GM12874 (cell line): ENCODE results near the gene NFAM1.

Experiments
- TF ChIP-seq, protein P1 (sequence below): IDR thresholded peaks from 2 replicates; pipeline ENCODE4 v1.5.1; 2011; ENCODE audit warnings: low read depth, mild to moderate bottlenecking, control low read depth, low read length, moderate library complexity; ENCODE audit not compliant: insufficient read depth

NFAM1 gene

DNA sequence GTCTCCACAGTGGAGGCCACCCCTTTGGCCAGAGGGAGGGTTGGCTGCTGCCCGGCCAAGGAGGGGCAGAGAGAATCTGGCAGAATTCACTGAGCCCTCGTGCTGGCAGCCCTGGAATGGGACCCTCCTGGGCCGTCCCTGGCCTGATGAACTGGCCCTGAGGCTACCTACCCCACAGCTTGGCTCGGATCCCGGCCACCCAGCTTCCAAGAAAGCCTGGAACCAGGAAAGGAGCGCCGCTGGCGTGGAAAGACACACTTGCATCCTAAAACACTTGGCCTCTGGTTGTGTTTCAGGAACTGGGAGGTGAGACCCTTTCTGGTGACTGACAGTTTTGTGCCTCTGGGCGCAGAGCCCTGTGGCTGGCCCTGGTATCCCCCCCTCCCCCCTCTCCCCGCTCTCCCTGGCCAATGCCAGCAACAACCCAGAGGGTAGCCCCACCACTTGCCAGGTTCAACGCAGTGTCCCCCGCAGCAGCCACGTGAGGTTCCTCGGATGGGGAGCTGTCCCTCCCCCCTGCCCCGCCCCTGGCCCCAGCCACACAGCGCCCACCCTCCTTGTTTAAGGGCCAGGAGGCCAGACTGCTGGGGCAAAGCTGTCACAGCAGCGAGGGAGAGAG is 693 bp downstream of the NFAM1 start:
- TF ChIP-seq, protein P1, sequence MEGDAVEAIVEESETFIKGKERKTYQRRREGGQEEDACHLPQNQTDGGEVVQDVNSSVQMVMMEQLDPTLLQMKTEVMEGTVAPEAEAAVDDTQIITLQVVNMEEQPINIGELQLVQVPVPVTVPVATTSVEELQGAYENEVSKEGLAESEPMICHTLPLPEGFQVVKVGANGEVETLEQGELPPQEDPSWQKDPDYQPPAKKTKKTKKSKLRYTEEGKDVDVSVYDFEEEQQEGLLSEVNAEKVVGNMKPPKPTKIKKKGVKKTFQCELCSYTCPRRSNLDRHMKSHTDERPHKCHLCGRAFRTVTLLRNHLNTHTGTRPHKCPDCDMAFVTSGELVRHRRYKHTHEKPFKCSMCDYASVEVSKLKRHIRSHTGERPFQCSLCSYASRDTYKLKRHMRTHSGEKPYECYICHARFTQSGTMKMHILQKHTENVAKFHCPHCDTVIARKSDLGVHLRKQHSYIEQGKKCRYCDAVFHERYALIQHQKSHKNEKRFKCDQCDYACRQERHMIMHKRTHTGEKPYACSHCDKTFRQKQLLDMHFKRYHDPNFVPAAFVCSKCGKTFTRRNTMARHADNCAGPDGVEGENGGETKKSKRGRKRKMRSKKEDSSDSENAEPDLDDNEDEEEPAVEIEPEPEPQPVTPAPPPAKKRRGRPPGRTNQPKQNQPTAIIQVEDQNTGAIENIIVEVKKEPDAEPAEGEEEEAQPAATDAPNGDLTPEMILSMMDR: no peak

DNA sequence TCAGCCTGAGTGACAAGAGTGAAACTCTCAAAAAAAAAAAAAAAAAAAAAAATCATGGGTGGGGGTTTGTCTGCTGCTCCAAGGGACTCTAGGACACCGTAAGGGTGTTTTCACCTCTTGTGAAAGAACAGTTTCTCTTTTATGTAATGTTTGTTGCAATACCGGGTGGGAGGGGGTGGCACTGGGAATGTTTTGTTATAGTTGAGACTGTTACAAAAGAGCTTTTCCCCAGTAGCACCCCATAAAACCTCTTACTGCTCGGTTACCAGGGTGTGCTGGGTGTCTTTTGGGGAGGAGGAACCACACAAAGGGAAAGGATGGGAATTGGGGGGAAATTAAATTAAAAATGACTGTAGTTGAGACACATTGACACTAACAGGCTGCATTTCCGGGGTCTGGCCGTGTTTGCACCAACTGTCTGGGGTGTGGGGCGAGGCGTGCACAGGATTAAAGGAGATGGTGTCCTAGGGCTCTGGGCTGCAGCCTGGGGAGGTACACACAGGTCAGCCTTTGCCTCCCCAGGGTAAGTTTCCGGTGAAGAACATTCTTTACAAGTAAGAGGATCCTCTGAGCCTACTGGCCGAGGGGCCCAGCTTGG is 1.6 kb downstream of the NFAM1 start:
- TF ChIP-seq, protein P1: no peak

DNA sequence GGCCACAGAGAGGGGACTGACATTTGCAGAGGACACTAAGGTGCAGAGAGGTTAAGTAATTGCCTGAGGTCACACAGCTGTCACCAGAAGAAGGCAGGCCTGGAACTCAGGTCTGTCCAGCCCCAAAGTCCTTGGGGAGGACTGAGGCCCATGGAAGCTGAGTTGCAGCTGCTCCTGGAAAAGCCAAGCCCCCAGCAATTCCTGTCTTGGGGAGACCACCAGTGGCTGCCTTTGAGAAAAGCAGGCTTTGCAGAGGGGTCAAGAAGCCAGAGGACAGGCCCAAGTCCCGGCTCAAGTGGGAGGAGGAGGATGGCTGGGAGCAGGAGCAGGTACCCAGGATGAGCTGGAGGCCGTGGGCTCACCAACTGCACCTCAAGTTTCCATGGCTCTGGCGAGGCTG is 3.4 kb downstream of the NFAM1 start:
- TF ChIP-seq, protein P1: no peak

DNA sequence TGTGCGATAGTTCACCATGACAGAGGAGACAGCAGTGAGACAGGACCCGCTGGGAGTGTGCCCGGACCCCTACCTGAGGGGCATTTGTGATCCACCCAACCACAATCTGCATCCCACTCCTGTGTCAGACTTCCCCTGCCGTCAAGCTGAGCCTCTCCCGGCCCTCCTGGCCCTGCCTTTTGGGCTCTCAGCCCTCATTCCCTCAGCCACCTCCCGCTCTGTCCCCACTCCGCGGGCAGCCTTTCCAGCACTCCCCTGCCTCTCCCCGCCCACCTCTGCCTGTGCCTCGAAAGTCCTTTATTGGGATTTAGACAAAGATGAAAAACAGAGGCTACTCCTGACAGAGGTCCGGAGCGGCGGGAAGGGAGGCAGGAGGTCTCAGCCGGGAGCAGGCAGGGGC is 4.2 kb downstream of the NFAM1 start:
- TF ChIP-seq, protein P1: no peak

DNA sequence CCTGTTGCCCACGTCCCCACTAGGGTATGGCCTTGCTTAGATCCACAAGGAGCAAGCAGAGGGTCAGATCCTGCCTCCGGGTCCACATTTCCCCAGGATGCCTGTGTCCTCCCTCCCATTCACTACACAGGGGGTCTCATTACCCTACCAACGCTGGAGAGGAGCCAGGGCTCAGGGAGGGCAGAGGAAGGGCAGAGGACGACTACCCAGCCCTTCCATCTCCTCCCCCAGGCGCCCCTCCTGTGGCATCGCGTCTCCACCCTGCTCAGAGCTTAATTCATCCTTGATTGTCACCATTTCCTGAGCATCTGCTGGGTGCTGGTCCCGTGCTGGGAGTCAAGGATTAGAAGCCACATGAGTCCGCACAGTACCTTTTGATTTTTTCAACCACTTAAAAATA is 5.0 kb downstream of the NFAM1 start:
- TF ChIP-seq, protein P1: no peak

DNA sequence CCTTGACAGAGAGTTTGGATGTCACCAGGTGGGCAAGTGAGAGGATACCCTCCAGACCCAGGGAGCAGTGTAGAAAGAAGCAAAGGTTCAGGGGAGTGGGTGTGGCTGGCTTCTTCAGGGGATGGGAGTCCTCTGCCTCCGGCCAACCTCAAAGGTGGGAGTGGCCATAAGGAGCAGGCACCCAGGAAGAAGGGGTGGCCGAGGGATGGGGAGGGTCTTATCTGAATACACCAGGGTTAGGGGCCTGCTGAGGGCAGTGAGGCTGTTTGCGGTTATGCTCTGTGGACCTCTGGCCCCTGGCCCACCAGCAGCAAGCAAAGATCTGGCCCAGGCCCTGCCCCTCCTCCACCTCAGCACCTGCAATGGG is 6.2 kb downstream of the NFAM1 start:
- TF ChIP-seq, protein P1: no peak

DNA sequence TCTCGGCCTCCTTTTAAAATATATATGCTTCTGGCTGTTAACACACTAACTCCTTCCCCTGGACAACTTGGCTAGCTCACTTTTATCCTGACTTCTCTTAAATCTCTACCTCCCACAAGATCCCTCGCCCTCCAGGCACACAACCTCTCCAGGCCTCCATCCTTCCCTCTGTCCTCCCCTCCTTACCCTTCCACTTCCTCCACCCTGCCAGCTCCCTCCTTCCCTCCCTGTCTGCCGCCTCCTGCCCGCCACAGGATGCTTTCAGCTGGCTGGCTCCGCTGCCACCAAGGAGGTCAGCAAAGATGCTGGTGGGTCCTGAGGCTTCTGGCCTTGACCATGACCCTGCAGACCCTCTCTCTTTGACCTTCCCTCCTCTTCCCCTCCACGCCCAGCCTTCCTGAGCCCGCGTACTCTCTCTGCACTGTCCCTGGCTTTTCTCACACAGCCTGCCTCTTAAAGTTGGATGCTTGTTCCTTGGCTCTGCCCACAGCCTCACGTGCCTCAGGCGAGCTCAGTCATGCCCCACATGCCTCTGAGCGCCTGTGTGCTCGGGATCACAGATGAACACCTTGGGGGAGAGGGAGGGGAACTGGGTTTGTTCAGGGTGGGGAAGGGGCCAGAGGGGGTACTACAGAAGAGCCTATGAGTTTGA is 6.7 kb downstream of the NFAM1 start:
- TF ChIP-seq, protein P1: no peak
